Cardiac septum (tissue), 1 donor: ENCODE results near the gene PDGFA. TPM values are rescaled to one million over a fixed set of nuclear protein-coding genes. Genes with fewer than 3 reads are reported as not detected.

ENCODE experiments used
- DNase-seq: peaks from one replicate; pipeline ENCODE4 v3.0.0-alpha.2; 2020; ENCODE audit warnings: low spot score
- intact Hi-C: fragments of 100-400 bp; cut with DNase I; formaldehyde crosslinking; loops from one replicate; pipeline ENCODE4 v1.14.0; 2022
- long read RNA-seq: library from polyadenylated mRNA; unstranded; transcript quantifications from one replicate; pipeline ENCODE4 v2.0.0, GENCODE V29; 2021
- total RNA-seq: library from RNA; stranded (reverse); fragmentation: NEBNext Ultra II Directional; extraction: Animal tissue kit (Norgen Biotek cat#: 25700); gene quantifications from one replicate; pipeline ENCODE4 v1.2.1, GENCODE V29; 2021
- donor health status: DM: no; HTN: no; CAD: no.

Gene PDGFA
- total RNA-seq = 38.9 TPM
- long read RNA-seq, transcript PDGFA-203 (6 exons, 2,305 nt) = major isoform, 5 of 15 reads
- long read RNA-seq, partial matches to known transcripts = 2 of 15 reads
- long read RNA-seq, other reads (novel, unspliced or antisense) = 7 of 15 reads

DNA sequence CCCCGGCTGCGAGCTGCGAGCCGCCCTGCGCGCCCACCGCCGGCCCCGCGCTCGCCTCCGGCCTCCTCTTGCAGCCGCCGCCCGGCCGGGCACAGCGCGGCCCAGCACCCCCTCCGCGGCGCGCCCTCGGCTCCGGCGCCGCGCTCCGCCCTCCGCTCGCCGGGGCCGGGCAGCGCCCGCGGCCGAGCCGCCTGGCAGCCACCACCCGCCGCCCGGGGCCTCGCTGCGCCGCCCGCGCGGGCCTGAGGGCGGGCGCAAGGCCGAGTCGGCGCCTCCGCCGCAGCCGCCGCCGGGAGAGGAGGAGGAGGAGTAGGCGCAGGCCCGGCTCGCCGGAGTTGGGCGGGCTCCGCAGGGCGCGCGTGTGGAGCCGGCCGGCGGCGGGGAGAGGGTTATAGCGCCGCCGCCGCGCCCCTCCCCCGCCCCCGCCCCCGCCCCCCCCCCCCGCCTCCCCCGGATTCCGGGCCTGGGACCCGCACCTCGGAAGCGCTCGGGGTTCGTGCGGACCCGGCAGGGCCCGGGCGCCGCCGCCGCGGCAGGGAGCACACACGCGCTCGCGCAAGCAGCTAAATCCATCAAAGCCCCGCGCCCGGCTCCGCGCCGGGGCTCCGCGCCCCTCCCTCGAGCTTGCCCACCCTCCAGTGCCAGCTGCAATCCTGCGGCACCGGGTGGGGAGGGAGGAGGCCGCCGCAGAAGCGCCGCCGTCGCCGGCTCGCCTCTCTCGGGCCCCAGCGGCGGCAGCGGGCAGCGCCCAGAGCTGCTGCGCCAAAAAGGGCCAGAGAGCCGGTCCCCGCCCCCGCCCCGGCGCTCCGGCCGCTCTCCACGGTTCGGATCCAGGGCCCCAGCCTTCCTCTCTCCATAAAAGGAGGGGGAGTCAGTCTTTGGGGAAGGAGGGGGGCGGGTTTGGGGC is at the start of gene PDGFA:
Gene PDGFA, minus strand, starts transcription at position 363 of the 907 bp plus-strand sequence. CDS start 845 bp downstream, outside the sequence.
- DNase-seq = no peak
- intact Hi-C loops = loop anchor here (5.0 kb wide), 3 partner anchors 48 to 253 kb away; no protein-coding TSS in a partner anchor

DNA sequence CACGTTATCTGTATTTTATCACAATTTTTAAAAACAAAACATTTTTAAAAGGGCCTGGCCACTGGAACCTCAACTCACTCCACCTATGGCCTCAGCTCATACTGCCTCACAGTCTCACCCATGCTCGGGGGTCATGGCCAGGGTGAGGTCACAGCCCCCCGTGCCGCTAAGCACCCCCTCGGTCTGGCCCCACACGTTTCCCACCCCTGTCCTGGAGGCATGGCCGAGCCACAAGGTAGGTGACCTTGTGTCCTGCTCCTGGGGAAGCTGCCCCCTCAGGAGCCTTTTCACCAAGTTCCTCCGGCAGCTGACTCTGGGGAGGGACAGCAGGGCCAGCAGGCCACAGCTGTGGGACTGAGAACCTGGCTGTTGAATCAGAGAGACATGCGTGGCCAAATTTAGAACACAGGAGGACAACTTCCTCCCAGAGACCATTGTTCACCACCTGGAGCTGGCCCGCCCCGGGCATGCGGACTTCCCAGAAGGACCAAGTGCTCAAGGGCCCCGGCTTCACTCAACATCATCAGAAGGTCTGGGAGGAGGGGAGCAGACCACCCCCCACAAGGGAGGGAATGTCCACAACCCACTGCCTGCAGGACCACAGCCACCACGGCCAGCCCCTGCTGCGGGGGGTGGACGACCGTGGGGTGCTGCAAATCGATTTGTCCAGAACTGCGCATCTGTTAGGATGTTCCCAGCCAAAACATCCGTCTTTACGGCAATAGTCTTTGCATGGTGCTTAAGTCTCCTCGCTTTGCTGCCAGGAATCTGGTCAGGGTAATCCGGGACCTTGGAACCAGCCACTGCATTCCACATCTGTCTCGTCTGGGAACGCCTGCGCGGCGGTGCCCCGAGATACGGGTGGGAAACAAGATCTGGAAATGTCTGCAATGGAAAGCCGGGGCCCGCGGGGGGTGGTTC is 48.6 kb upstream of the PDGFA start:
- intact Hi-C loops = loop anchor here (5.0 kb wide), 1 partner anchor 46 kb away; no protein-coding TSS in a partner anchor

DNA sequence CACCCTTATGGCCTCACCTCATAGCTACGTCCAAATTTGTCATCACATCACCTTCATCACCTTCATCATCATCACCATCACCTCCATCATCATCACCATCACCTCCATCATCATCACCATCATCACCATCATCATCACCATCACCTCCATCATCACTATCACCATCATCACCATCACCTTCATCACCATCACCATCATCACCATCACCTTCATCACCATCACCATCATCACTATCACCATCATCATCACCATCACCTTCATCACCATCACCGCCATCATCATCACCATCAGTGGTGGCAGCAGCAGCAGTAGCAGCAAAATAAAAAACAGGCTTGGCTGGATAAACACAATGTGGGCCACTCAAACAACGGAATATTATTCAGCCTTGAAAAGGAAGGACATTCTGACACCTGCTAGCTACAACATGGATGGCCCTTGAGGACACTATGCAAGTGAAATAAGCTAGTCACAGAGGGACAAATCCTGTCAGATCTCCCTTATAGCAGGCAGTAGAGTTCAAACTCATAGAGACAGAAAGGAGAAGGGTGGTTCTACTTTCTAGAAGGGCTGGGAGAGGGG is 47.7 kb upstream of the PDGFA start:
- DNase-seq = no peak
- intact Hi-C loops = loop anchor here (5.0 kb wide), 1 partner anchor 45 kb away; no protein-coding TSS in a partner anchor

More for the DNA sequence above, 48.6 kb upstream of the PDGFA start:
- DNase-seq = no peak

DNA sequence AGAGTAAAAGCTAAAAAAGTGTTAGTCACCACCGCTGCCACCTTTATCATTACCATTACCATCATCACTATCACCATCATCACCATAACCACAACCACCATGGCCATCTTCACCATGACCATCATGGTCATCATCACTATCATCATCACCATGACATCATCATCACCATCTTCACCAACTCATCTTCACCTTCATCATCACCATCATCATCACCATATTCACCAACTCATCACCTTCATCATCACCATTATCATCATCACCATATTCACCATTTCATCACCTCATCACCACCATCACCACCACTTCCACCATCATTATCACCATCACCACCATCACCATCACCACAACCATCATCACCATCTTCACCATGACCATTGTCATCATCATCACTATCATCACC is 46.5 kb upstream of the PDGFA start:
- no peak for DNase-seq
- intact Hi-C loops = loop anchor here (5.0 kb wide), 1 partner anchor 44 kb away; no protein-coding TSS in a partner anchor

DNA sequence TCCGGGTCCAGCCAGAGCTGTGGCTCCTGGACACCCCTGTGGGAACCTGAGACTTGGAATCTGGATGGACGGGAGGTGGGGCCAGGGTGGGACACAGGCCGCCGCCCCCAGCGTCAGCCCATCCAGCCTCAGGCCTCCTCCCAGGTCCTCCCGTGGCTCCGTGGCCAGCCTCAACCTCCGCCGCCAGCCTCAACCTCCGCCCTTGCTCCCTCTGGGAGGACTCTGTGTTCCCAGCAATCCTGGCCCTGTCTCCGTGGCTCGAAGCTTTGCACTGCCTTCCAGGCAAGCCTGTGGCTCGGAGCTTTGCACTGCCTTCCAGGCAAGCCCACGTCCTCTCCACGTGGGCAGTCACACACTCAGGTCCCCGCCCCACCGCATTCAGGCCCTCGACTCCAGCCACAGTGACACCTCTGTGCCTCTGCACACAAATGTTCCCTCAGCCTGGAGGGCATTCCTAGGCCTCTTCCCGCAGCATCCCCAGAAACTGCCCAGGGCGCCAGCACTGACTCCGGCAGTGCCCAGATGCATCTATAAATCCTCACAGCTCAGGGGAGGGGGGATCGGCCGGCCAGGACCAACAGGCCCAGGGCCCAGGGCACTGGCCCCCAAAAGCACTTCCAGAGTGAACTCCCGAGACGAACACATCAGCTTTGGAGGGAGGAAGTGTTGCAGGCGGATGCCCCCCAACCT is 44.7 kb upstream of the PDGFA start:
- no peak for DNase-seq
- intact Hi-C loops = no loop called here

DNA sequence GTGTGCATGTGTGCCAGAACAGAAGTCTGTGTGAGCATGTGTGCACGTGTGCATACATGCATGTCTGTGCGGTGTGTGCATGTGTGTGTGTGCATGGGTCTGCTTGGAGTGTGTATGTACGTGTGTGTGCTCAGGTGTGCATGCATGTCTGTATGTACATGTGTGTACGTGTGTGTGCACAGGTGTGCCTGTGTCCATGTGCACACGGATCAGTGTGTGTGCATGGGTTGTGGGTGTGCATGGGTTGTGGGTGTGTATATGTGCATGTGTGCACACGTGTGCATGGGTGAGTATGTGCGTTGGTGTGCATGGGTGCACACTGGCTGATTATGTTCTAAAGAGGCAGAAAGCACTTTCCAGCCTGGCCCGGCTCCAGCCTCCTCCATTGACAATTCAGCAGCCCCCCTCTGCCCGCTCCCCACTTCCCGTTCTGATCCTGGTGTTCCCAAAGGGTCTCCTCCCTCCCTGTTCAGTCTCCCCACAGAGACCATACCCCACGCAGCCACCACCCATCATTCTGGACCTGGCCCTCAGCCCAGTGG is 44.1 kb upstream of the PDGFA start:
- no peak for DNase-seq
- intact Hi-C loops = no loop called here

DNA sequence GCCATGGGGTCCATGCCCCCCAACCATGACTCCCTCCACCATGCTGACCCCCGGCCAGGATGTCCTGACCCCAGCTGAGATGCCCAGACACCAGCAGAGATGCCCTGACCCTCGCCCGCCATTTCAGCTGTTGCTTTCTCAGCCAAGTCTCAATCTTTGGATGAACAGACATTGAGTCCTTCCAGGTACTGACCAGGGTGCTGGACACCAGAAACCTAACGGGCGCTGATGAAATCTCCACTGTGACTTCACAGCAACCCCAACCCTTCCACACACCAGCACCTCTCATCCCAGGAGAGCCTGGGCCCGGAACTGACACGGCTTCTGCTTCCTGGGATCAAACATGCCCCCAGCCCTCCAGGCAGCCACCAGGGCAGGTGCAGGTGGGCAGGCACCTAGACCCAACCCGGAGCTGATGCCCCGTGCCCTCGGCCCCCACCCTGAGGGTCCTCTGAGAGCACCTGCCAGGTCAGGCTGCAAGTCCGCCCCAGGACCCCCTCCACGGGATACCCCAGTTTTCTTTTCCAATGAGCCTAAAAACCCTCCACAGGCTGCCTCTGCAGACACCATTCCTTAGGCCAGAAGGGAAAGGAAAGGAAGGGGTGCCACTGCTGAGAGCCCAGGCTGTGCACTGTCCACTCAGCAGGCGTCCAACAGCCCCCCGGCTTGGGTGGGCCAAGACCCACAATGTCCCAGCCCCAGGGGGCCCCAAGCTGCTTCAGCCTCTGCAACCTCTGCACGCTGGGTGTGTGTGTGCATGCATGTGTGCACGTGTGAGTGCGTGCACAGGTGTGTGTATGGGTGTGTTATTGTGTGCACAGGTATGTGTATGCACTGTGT is 43.4 kb upstream of the PDGFA start:
- intact Hi-C loops = no loop called here
- DNase-seq = no peak

DNA sequence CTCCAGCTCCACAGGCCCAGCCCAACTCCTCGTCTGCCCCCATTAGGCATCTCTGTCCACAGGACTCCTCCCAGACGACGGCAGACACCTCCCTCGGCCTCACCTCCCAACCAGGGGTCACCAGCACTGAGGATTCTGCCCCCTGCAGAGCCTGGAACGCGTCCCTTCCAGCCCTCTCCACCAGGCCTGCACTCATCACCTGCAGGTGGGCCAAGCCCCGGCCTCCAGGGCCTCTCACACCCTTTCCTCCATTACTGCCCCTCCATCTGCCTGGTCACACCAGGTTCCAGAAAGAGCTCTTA is 42.7 kb upstream of the PDGFA start:
- intact Hi-C loops = no loop called here
- DNase-seq = no peak

DNA sequence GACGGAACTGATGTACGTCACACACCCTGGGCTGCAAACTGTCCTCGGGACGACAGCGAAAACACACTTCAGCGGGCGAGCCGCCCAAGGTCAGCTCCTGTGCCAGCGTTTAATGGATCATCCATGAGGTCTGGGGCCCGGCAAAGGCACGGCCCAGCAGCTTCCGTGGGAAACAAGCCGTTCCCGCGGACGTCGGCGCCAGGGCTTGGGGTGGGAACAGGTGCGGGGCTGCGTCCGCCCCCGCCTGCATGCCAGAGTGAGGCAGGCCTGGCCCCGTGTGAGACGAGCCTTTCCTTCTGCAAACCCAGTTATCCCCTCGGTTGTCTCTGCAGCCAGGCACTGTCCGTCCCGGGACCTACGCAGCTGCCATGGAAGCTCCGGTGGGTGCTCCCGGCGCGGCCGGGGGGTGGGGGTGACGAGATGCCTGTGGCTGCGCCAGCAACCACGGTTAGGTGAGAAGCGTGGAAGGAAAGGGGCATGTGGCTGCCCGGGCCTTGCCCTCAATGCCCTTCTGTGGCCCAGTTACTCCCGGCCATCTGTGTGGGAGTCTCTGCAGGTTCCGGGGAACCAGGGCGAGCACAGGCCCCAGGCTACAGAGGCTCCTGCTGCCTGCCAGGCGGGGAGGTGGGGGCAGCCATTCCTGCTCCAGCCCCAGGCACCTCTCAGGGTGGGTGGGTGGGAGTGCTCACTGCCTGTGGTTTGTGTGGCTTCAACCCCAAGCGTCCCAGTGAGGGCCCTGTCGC is 42.2 kb upstream of the PDGFA start:
- intact Hi-C loops = no loop called here
- no peak for DNase-seq

DNA sequence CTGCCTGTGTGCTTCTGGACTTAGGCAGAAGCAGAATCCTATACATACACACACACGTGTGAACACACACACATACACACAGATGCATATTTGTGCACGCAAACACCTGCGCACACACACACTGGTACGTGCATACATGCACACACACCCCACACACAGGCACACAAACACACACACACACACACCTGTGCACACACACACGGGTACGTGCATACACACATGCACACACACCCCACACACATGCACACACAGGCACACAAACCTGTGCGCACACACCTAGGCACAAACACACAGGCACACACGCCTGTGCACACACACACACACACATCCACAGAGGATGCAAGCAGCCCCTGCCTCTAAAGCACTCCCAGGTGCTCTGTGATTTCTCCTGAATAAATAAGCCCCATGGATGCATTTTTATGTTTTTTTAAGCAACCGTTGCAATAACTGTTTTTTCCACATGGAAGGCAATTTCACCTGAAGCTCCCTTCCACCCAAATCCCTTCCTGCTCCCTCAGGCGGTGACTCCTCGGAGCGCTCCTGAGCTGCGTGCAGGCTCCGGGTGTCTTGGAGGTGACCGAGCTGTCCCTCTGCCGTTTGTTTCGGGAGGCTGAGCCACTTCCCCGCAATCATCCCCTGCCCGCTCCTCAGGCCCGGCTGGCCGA is 41.5 kb upstream of the PDGFA start:
- no peak for DNase-seq
- intact Hi-C loops = no loop called here

DNA sequence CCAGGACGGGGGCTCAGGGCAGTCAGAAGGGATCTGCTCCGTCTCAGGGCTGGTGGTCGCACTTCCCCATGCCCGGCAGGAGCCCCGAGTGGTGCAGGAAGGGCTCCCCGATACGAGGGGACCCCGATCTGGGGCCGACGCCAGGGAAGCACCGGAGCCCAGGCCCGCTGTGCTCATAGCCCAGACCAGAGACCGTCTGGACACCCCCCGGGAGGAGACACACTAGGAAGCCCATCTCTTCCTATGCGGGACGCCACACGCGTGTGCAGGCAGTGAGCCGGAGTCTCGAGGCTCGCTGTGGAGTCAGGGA is 39.7 kb upstream of the PDGFA start:
- intact Hi-C loops = no loop called here
- DNase-seq = no peak

DNA sequence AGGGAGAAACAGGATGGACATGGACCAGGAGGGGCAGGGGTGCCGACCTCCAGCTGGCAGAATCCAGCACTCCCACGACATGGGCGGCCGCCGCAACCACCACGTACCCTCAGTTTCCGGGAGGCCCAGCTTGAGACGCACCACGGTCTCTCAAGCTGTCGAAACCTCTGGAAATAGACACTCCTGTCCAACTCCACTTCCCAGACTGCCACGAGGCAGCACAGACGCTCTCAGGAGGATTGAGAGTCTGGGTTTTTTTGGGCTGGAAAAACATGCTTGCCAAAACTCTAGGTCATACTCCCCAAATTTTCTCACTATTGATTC is 37.9 kb upstream of the PDGFA start:
- intact Hi-C loops = no loop called here
- DNase-seq = no peak

DNA sequence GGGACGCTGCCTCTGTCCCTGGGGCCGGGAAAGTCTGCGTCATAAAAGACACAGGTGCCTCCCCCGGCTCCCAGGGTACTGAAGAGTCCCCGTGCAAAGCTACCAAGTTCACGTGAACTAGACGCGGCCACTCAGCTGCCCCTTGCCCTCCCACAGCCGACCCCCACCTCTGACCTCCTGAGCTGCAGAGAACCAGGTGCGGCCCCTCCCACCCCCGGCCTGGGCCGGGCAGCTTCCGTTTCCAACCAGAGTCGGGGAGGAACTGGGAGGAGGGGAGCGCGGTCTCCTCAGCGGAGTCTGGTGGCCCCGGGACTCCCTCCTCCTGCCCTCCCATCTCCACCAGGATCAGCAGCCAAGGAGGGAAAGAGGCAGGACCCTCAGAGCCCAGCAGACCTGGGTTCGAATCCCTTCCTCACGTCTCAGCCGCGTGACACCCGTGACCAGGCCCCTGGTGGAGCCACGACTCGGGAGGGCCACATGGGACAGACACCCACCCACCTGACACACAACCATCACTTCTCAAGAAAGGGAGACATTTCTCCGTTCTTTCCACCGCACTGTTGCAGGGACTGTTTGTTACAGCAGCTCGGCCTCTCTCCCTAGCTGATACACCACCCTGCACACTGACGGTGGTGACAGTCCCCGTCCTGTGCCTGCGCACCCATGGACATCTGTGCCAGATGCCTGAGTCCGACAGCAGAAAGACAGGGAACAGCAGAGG is 37.4 kb upstream of the PDGFA start:
- no peak for DNase-seq
- intact Hi-C loops = no loop called here

DNA sequence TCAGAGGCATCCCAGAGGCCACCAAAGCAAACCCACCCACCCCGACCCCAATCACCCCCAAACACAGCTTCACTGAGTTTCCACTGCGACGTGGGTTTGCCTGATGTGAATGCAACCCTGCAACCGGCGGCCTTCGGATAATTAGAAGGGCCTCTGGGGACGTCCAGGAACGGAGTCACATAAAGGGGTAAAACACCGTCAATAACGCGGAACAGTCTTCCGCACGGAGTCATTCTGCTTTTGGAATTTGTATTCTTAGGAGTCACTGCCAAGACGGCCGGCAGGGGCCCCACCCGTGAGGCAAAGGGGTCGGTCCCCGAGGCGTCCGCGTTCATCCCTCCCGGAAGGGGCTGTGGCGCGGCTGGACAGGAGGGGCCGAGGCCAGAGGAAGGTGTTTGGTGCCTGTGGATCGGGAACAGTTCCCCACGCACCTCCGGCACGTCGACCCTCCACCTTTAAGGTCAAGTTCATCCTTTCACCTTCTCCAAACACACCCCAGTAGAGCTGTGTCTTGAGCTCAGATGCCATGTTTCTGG is 36.7 kb upstream of the PDGFA start:
- intact Hi-C loops = no loop called here
- DNase-seq = no peak

DNA sequence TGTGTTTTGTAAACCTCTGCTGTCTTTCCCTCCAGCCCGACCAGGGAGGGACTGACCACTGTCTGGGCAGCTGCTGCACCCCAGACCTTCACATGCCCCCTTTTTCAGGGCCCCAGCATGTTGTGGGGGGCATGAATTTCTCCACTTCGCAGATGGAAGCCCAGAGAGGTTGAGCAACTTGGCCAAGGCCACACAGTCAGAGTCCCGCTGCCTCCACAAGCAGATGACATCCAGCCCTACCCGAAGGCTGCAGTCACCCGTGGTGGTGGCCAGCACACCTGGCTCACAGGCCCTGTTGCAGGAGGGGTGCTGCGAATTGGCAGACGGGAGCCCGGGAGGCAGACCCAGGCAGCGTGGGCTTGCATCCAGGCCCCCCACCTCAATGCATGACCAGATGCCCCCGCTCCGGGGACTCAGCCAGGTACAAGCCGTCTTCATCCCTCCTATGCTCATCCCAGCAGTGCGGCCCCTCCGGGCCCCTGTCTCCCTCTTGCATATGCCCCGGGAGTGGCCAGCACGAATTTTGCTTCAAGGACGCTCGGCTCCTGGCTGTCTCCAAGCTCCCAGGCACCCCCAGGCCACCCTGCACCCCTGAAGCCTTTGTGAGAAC is 36.0 kb upstream of the PDGFA start:
- no peak for DNase-seq

DNA sequence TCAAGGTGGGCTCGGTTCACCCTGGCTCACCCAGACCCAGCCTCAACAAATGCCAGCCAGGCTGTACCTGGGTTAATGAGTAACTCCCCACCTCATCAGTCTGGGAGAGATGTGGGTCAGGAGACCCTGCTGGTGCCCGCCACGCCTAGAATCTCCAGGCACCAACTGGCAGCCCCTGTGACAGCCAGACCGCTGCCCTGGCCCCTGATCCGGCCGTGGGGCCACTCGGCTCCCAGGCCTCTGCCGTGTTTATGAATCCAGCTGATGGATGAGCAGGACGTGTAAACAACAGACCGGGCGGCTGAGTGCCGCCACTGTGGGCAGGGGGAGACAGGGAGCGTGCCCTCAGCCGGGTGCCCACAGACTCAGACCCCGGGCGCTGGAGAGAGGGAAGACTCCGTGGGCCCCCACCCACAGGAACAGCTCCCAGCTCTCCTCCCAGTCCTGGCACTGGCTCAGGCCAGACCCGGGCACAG is 34.0 kb upstream of the PDGFA start:
- DNase-seq = no peak
- intact Hi-C loops = no loop called here

More for the DNA sequence above, 36.0 kb upstream of the PDGFA start:
- intact Hi-C loops = no loop called here
